ENCODE results near the gene PPP1CA.

PPP1CA gene

DNA sequence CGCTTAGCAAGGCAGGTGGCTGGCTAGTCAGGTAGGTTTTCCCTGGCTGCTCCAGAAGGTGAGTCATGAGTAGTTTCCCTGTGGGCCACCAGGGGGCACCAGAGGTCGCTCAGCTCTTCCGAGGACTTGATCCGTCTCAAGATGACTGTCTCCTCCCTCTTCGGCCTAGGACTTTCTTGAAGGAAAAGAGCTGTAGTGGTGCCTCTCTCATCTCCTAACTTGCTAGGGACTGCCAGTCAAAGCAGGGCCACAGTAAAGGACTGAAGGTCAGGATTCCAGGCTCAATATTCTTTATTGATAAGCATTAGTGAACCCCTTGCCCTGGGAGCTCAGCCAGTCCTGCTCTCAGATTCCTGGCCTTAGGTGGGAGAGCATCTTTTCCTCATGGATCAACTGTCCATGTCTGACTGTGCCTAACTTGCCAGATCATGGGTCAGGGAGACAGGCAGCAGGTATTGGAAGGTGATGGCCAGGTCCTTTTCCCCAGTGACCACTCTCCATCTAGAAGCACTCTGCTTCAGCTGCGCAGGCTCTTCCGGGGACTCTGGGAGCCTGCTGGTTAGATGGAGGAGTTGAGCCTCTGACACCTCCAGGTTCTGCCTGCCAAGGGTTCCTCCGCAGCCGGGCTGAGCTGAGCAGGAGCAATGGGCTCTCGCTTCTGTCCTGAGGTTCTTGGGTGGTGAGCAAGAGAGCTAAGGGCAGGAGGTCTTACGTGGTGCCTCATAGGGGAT, 50.2 kb downstream of the PPP1CA start:
- peak; percentile 57 for DNase-seq (ENCODE audit: low read depth)

DNA sequence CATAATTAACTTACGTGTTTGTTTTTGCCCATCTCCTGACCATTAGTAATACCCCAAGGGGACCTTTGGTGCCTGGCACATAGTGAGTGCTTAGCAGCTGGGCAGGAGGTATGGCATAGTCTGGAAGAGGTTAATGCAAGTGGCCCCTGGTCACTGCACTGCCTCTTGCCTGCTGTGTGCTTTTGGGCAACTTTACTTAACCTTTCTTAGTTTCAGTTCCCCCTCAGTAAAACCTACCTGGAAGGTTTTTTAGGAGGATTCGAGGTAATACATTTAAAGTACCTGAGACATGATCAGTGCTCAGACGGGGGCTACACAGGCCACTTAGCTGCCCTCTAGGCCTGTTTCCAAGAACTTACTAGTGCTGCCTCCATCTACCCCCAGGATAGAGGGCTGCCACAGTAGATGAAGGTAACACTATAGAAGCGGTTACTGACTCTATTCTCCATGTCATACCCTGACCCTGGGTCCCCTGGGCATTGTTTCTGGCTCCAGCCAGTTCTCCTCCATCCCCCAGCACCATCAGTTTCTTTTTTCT, 51.7 kb downstream of the PPP1CA start:
- DNase-seq (ENCODE audit: low read depth) = no peak

DNA sequence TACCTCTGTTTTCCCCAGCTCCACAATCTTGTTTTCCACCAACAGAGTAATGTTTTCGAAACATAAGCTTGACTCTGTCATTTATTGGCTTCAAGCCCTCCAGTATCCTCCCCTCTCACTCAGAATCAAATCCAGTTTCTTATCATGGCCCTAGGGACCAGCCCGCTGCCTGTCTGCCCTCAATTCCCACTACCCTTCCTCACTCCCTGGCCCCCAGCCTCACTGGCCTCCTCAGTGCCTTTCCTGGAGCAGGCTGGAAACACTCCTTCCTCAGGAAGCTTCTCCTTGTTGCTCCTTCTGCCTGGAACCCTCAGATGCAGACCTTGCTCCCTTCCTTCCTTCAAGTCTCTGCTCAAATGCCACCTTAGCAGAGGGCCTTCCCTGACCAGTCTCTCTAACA, 52.2 kb downstream of the PPP1CA start:
- DNase-seq (ENCODE audit: low read depth) = no peak

DNA sequence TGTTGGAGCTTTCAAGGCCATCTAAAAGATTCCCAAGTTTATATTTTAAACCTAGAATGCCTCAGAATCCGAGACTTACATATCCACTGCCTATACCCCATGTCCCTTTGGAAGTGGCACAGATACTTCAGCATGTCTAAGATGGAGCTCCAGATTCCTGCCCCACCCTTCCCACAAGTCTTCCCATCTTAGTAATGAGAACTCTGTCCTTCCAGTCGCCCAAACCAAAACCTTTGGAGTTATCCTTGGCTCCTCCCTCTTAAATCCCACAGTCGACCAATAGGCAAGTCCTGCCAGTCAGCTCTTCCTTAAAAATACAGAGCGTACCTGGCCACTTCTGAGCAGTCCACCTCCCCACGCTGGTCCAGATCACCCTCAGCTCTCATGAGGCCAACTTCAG, 52.6 kb downstream of the PPP1CA start:
- no peak for DNase-seq (ENCODE audit: low read depth)

All from activated T-cell treated with anti-CD3 and anti-CD28 coated beads for 48 hours (primary cell).